H9 (cell line): ENCODE measurements around the gene ASMT. TPM values are rescaled to one million over a fixed set of nuclear protein-coding genes. Genes with fewer than 3 reads are reported as not detected.

Experiments
- DNase-seq: peaks from one replicate; pipeline ENCODE4 v3.0.0-alpha.2; 2017
- H2AFZ ChIP-seq: one replicate; pipeline ENCODE4 v1.6.1; 2013; ENCODE audit warnings: mild to moderate bottlenecking, low read length, control low read depth, moderate library complexity
- H2AK5ac ChIP-seq: 2 replicates; pipeline ENCODE4 v1.6.1; 2013; ENCODE audit warnings: low read length, control low read depth, mixed read lengths; ENCODE audit not compliant: insufficient read length
- H2BK120ac ChIP-seq: one replicate; pipeline ENCODE4 v1.6.1; 2013; ENCODE audit warnings: low read depth, mild to moderate bottlenecking, low read length, control low read depth, inconsistent platforms; ENCODE audit not compliant: poor library complexity, severe bottlenecking
- H2BK12ac ChIP-seq: 2 replicates; pipeline ENCODE4 v1.6.1; 2013; ENCODE audit warnings: low read length, control low read depth, mixed read lengths, low read depth; ENCODE audit not compliant: insufficient read length
- H2BK15ac ChIP-seq: 2 replicates; pipeline ENCODE4 v1.6.1; 2013; ENCODE audit warnings: low read depth, low read length, control low read depth
- H2BK20ac ChIP-seq: one replicate; pipeline ENCODE4 v1.6.1; 2013; ENCODE audit warnings: low read depth, mild to moderate bottlenecking, low read length, control low read depth, inconsistent platforms; ENCODE audit not compliant: poor library complexity, severe bottlenecking
- H2BK5ac ChIP-seq: 2 replicates; pipeline ENCODE4 v1.6.1; 2013; ENCODE audit warnings: low read length, control low read depth, mixed read lengths; ENCODE audit not compliant: insufficient read length
- H3K14ac ChIP-seq: 2 replicates; pipeline ENCODE4 v1.6.1; 2013; ENCODE audit warnings: low read length, control low read depth; ENCODE audit not compliant: insufficient read depth
- H3K18ac ChIP-seq: 2 replicates; pipeline ENCODE4 v1.6.1; 2013; ENCODE audit warnings: low read depth, mild to moderate bottlenecking, mixed read lengths, low read length, control low read depth; ENCODE audit not compliant: insufficient read length
- H3K23ac ChIP-seq: 2 replicates; pipeline ENCODE4 v1.6.1; 2013; ENCODE audit warnings: low read length, control low read depth, mixed read lengths, low read depth; ENCODE audit not compliant: insufficient read length
- H3K23me2 ChIP-seq: 2 replicates; pipeline ENCODE4 v1.6.1; 2013; ENCODE audit warnings: low read depth, mild to moderate bottlenecking, mixed read lengths, low read length, control low read depth; ENCODE audit not compliant: insufficient read length, poor library complexity, severe bottlenecking
- H3K27ac ChIP-seq: 2 replicates; pipeline ENCODE4 v1.5.1; 2013; ENCODE audit warnings: low read length, control low read depth, mixed read lengths, low read depth; ENCODE audit not compliant: insufficient read length
- H3K27me3 ChIP-seq: 2 replicates; pipeline ENCODE4 v1.6.1; 2013; ENCODE audit warnings: low read length, control low read depth, inconsistent platforms; ENCODE audit not compliant: insufficient read depth
- H3K4ac ChIP-seq: 2 replicates; pipeline ENCODE4 v1.6.1; 2013; ENCODE audit warnings: low read depth, mild to moderate bottlenecking, control low read depth, inconsistent platforms, low read length, moderate library complexity
- H3K4me1 ChIP-seq: 2 replicates; pipeline ENCODE4 v1.6.1; 2013; ENCODE audit warnings: low read length, control low read depth, inconsistent platforms; ENCODE audit not compliant: insufficient read depth
- H3K4me2 ChIP-seq: 2 replicates; pipeline ENCODE4 v1.6.1; 2013; ENCODE audit warnings: low read length, control low read depth, mixed read lengths; ENCODE audit not compliant: insufficient read length, insufficient read depth
- H3K56ac ChIP-seq: 2 replicates; pipeline ENCODE4 v1.6.1; 2013; ENCODE audit warnings: low read depth, mild to moderate bottlenecking, mixed read lengths, low read length, control low read depth; ENCODE audit not compliant: insufficient read length
- H3K79me1 ChIP-seq: 2 replicates; pipeline ENCODE4 v1.6.1; 2013; ENCODE audit warnings: low read depth, mild to moderate bottlenecking, moderate library complexity, low read length, control low read depth, inconsistent platforms; ENCODE audit not compliant: insufficient read depth, poor library complexity, severe bottlenecking
- H3K79me2 ChIP-seq: 2 replicates; pipeline ENCODE4 v1.6.1; 2013; ENCODE audit warnings: low read length, control low read depth, inconsistent platforms; ENCODE audit not compliant: insufficient read depth
- H3K9ac ChIP-seq: 2 replicates; pipeline ENCODE4 v1.6.1; 2013; ENCODE audit warnings: low read length, control low read depth, mixed read lengths; ENCODE audit not compliant: insufficient read length; ENCODE audit errors: extremely low read depth
- H3K9me3 ChIP-seq: one replicate; pipeline ENCODE4 v1.6.1; 2013; ENCODE audit warnings: low read depth, low read length, inconsistent platforms; ENCODE audit not compliant: control insufficient read depth
- H3T11ph ChIP-seq: one replicate; pipeline ENCODE4 v1.6.1; 2013; ENCODE audit warnings: mild to moderate bottlenecking, low read length, control low read depth, inconsistent platforms
- H4K20me1 ChIP-seq: one replicate; pipeline ENCODE4 v1.6.1; 2013; ENCODE audit not compliant: control insufficient read depth, insufficient read length, insufficient read depth
- H4K5ac ChIP-seq: 2 replicates; pipeline ENCODE4 v1.6.1; 2013; ENCODE audit warnings: low read depth, mild to moderate bottlenecking, mixed read lengths, low read length, control low read depth; ENCODE audit not compliant: insufficient read length
- H4K8ac ChIP-seq: replicated peaks from 2 replicates; pipeline ENCODE4 v1.6.1; 2013; ENCODE audit warnings: low read length, control low read depth, mixed read lengths, low read depth; ENCODE audit not compliant: insufficient read length
- H4K91ac ChIP-seq: 2 replicates; pipeline ENCODE4 v1.6.1; 2013; ENCODE audit warnings: low read depth, mild to moderate bottlenecking, moderate library complexity, mixed read lengths, low read length, control low read depth; ENCODE audit not compliant: insufficient read length
- H3K27ac Mint-ChIP-seq, 3 experiments: 2 replicates in 2 of 3; 3 replicates in 1 of 3; pipeline ENCODE4 v1.8.0; 2020 to 2021; ENCODE audit warnings: mixed read lengths in 3 of 3, mild to moderate bottlenecking in 1 of 3, moderate library complexity in 1 of 3
- H3K27me3 Mint-ChIP-seq: 2 replicates; pipeline ENCODE4 v1.8.0; 2021; ENCODE audit warnings: low read depth, mild to moderate bottlenecking, moderate library complexity, mixed read lengths
- H3K36me3 Mint-ChIP-seq, 3 experiments: 2 replicates in 2 of 3; 3 replicates in 1 of 3; pipeline ENCODE4 v1.8.0; 2020 to 2021; ENCODE audit warnings: low read depth in 3 of 3, mixed read lengths in 3 of 3; ENCODE audit not compliant: insufficient read depth in 1 of 3
- H3K4me1 Mint-ChIP-seq, 2 experiments: 2 replicates each; pipeline ENCODE4 v1.8.0; 2020; ENCODE audit warnings: mixed read lengths in 2 of 2
- H3K4me3 Mint-ChIP-seq, 2 experiments: 2 replicates in 1 of 2; 3 replicates in 1 of 2; pipeline ENCODE4 v1.8.0; 2020 to 2021; ENCODE audit warnings: mild to moderate bottlenecking in 2 of 2, mixed read lengths in 2 of 2, moderate library complexity in 1 of 2
- H3K9me3 Mint-ChIP-seq, 2 experiments: 2 replicates in 1 of 2; 3 replicates in 1 of 2; pipeline ENCODE4 v1.8.0; 2020; ENCODE audit warnings: mild to moderate bottlenecking in 2 of 2, mixed read lengths in 2 of 2, moderate library complexity in 1 of 2
- WGBS: extraction: QIAGEN DNeasy Blood & Tissue Kit; methylation state at CpG from one replicate; pipeline ENCODE4 v1.1.7; 2013; ENCODE audit warnings: missing lambda C conversion rate, low lambda C conversion rate, mixed read lengths; ENCODE audit not compliant: insufficient read length; ENCODE audit errors: extremely low coverage; 5-methylcytosine and 5-hydroxymethylcytosine counted together
- total RNA-seq: library from RNA; stranded (reverse); gene quantifications from 2 replicates; pipeline ENCODE4 v1.2.1, GENCODE V29; 2021
- TF ChIP-seq, protein P1 (sequence below): fragments of 200-600 bp; sonication (generic); conservative IDR thresholded peaks from 3 replicates; pipeline ENCODE4 v1.8.0; 2021; ENCODE audit warnings: antibody characterized with exemption, mild to moderate bottlenecking

The ASMT gene
- total RNA-seq, 1 experiment from 2014 or later: 1.4 TPM

DNA sequence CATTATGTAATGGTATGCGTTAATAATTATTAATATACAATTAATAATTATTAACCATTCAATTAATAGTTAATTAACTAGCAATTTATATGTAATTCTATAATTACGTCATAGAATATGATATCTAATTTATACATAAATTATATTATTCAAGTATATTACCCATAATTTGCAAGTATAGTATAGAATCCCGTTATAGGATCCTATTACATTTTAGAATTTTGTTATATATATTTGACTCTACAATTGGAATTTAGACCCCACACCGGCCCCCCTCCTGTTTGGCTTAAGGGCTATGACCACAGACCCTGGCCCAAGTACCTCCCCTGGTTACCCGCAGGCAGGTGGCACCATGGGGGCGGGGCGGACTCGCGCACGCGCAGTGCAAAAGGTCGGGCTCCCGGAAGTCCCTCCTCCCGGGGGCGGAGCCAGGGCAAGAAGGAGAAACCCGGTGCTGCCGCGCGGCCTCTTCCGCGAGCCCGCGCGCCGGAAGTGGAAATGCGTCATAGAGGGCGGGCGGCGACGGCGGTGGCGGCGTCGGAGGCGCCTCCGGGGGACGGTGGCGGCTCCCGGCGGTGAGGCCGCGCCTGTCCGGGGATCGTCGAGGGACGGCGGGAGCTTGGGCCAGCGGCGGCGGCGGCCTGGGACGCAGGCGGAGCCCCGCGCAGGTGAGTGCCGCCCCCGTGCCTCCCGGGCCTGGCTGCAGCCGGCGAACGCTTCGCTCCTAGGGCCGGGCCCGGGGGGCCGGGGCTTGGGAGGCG, 23.6 kb upstream of the ASMT start, which contains the start of gene AKAP17A:
AKAP17A (plus strand) TSS at position 503 of the 761 bp plus-strand sequence. CDS start 1,859 bp downstream, outside the sequence.
- Histone ChIP-seq H3K79me1 (peaks cover 8% of the 10 kb centered on the region), H4K20me1 (peaks cover 4% of the 10 kb centered on the region), H3T11ph (no peak within 1 kb of the TSS), H3K79me2 (peaks cover 20% of the 10 kb centered on the region; the same call in 1 of the 2 replicates), H2BK20ac (no peak within 1 kb of the TSS), H3K9ac (peak within 1 kb of the TSS; percentile 82), H3K4ac (no peak within 1 kb of the TSS), H4K5ac (no peak within 1 kb of the TSS), H3K27me3 (no peaks in the 10 kb centered on the region), H3K27ac (no peak within 1 kb of the TSS), H3K23ac (no peak within 1 kb of the TSS), H3K56ac (no peak within 1 kb of the TSS), H4K8ac (no peak within 1 kb of the TSS), H2BK12ac (no peak within 1 kb of the TSS), H2AFZ (no peak within 1 kb of the TSS), H2BK15ac (no peak within 1 kb of the TSS), H3K14ac (peak within 1 kb of the TSS; percentile 84), H3K18ac (no peak within 1 kb of the TSS), H2BK5ac (no peak within 1 kb of the TSS), H3K4me1 (no peaks in the 10 kb centered on the region), H2AK5ac (no peak within 1 kb of the TSS), H3K9me3 (no peaks in the 10 kb centered on the region), H4K91ac (no peak within 1 kb of the TSS), H2BK120ac (no peak within 1 kb of the TSS), H3K23me2 (peaks cover 3% of the 10 kb centered on the region), H3K4me2 (peak within 1 kb of the TSS; percentile 28)
- no CpG with 5 or more reads among the region's 66 CpGs for WGBS
- Mint-ChIP-seq H3K27ac (peak within 1 kb of the TSS; percentile 47 to 96 (median 94); a peak in 5 of 7 replicates), H3K4me3 (peak within 1 kb of the TSS; percentile 90 to 94), H3K36me3 (peaks cover 24 to 35% (median 31%) of the 10 kb centered on the region in 3 experiments), H3K9me3 (peaks cover 0 to 2% of the 10 kb centered on the region in 2 experiments; a peak in 1 of 5 replicates), H3K4me1 (peaks cover 15 to 16% of the 10 kb centered on the region in 2 experiments), H3K27me3 (no peaks in the 10 kb centered on the region)
- TF ChIP-seq, protein P1, sequence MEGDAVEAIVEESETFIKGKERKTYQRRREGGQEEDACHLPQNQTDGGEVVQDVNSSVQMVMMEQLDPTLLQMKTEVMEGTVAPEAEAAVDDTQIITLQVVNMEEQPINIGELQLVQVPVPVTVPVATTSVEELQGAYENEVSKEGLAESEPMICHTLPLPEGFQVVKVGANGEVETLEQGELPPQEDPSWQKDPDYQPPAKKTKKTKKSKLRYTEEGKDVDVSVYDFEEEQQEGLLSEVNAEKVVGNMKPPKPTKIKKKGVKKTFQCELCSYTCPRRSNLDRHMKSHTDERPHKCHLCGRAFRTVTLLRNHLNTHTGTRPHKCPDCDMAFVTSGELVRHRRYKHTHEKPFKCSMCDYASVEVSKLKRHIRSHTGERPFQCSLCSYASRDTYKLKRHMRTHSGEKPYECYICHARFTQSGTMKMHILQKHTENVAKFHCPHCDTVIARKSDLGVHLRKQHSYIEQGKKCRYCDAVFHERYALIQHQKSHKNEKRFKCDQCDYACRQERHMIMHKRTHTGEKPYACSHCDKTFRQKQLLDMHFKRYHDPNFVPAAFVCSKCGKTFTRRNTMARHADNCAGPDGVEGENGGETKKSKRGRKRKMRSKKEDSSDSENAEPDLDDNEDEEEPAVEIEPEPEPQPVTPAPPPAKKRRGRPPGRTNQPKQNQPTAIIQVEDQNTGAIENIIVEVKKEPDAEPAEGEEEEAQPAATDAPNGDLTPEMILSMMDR: no peak
- peak; percentile 98 for DNase-seq
